NT2/D1 (cell line): ENCODE data around the gene UPF2.

Source experiments
- SUZ12 ChIP-seq: IDR thresholded peaks from 2 replicates; pipeline ENCODE4 v1.6.1; 2011; ENCODE audit not compliant: insufficient read length, insufficient read depth; ENCODE audit errors: extremely low read depth
- YY1 ChIP-seq: IDR thresholded peaks from 2 replicates; pipeline ENCODE4 v1.6.1; 2011; ENCODE audit not compliant: insufficient read length, insufficient read depth
- ZNF274 ChIP-seq: IDR thresholded peaks from 2 replicates; pipeline ENCODE4 v1.6.1; 2011; ENCODE audit warnings: mild to moderate bottlenecking, low read depth, low read length

GRCh38 chr10:11895598-11895997 lies 147.0 kb downstream of the UPF2 start:
- TF ChIP-seq ZNF274 (no peak), YY1 (no peak), SUZ12 (no peak)
